GM18909 (cell line): ENCODE data around the gene RBM18.

Experiments
- ATAC-seq: cut with Tn5 transposase; IDR thresholded peaks from one replicate; pipeline ENCODE4 v1.9.1; 2021; ENCODE audit warnings: mild to moderate bottlenecking; ENCODE audit not compliant: unreplicated experiment, poor library complexity

The RBM18 gene

DNA sequence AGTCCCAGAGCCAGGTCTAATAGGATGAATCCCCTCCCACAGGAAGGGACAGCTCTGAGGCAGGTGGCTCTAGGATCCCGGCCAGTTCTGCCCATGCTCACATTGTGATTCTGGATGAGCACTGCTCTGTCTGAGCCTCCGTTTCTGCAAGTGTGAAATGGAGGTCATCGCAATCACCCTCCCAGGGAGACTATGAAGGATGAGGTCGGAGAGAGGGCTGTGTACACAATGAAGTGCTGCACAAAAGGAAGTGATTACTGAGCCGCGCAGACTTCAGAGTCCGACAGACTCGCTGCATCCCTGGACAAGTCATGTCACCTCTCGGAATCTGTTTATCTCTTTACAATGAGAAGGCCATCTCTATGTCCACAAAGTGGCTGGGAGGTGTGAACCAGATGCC is 57.5 kb downstream of the RBM18 start:
- no peak for ATAC-seq

DNA sequence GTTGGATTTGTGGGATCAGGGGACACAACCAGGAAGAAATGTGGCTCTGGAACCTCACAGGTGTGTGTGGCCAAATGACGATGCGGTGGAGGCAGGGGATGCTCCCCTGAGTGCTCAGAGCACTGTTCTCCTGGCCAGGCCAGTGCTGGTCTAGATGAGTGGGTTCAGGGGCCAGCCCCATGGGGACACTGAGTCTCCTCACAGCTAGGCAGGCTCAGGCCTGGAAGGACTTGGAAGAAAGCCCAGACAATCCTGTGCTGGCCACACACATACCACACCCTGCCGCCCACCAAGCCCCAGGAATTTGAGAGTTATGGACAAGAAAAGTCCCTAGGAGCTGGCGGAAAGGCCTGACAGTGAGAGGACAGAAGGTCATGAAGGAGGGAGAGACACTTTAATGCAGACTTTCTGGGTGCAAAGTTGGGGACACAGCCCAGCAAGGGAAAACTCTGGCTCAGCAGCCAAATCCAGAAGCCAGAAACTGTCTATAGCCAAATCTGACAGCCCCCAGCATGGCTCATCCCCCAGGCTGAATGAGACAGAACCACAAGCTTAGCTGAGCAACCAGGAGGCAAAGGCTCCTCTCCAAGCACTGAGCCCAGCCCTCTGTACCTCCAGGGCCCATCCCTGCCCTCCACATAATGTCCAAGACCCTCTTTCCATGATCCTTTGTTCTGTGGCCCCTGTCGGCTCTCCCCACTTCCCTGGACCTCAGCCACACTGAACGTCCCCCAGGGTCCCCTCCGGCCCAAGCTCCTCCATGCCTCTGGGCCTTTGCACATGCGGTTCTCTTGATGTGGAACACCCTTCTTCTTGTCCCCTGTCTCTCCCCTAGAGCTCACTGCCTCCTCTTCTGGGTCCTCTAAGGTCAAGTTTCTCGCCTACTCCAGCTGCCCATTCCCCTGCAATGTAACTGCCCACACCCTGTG is 58.3 kb downstream of the RBM18 start:
- ATAC-seq, result no peak

GRCh38 chr9:122205176-122205575 is 59.5 kb downstream of the RBM18 start:
- ATAC-seq, result no peak

DNA sequence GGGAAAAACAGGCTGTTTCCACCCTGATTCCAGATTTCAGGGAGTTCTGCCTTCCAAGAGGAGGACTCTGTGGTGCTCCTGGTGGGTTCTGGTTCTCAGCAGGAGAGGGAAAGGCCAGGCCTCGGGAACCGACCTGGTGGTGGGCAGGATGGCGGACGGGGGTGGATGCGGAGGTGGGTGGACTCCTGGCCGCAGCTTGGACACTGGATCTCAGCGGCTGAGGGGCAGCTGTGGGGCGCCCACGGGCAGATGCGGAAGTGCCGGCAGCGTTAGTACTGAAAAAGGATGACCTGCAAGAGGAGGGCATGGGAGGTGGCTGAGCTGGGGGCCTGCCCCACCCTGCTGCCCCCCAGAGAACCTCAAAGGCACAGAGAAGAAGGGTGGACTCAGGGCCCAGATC is 60.1 kb downstream of the RBM18 start:
- no peak for ATAC-seq

DNA sequence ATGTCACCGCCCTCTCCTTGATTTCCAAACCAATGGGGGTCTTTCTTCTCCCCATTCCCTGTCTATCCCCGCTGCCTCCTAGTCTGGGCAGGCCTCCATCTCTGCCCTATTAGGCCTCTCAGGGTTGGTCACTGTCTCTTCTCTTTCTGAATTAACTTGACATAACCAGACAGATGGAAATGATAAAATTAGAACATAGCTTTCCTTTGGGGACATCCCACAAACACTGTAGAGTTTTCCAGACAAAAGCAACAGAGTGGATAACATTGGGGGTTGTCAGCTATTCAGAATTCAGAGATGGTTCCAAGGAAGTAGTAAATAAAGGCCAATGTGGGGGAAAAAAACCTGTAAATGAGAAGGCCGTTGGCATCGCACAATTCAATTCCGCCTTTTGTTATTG is 60.6 kb downstream of the RBM18 start:
- no peak for ATAC-seq

DNA sequence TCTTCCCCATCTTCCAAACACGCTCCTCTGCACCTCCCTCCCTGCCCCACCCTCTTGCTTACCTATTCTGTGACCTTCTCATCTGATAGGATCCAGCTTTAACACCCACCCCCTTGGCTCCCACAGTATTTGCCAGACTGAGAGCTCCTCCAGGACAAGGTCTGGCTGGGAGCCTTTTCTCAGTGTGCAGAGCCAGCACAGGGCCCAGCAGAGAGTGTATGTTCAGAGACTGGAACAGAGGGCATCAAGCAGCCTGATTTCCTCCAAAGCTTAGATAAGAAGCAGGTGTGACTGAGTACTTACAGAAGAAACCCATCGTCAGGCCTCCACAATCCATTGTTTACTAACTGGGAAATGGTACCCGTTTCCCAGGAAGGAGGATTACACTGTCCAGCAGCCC is 62.5 kb downstream of the RBM18 start:
- no peak for ATAC-seq

GRCh38 chr9:122201641-122202040 is 63.0 kb downstream of the RBM18 start:
- ATAC-seq, result no peak

DNA sequence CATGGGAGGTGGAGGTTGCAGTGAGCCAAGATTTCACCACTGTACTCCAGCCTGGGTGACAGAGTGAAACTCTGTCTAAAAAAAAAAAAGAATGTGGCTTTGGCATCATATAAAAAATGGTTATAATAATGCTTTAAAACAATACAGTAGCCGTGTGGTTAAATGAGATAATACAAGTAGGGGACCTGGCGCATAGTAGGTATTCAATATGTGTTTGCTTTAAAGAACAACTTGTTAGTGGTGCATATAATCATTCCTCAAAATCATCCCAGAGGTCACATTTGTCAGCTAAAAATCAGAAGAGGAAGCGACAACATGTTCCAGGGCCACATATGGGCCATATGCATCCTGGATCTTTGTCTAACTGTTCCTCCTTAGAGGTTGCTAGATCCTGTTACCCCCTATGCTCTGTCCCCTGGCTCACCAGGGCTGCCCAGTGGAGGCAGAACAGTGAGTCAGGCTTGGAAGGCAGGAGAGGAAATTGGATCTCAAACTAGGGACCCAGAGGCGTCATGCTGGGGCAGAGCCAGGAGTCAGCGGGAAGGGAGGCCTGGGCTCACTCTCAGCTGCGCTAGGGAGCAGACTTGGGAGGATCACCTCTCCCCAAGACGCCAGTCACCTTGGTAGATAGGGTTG is 63.6 kb downstream of the RBM18 start:
- ATAC-seq, result no peak

GRCh38 chr9:122197882-122198281 is 66.8 kb downstream of the RBM18 start:
- no peak for ATAC-seq

- no peak for ATAC-seq
These were observed 67.2 kb downstream of the RBM18 start for GRCh38 chr9:122197426-122197825.

- no peak for ATAC-seq
These were observed 68.8 kb downstream of the RBM18 start for GRCh38 chr9:122195875-122196274.

DNA sequence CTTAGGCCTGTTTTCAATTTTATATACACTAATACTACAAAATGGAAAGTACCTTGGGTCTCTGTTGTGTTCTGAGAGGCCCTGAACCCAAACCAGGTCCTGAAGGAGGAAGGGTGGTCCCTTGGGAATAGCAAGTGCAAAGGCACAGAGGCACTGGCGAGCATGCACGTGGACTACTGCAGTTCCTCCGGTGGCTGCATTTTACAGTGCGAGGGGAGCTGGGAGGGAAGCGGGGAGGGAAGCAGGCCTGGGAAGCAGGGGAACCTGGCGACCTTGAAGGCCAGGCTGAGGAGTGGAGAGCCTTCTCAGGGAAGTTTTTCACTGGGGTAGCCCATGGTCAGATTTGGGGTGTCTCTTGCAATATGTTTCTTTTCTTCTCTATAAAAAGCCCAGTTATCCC is 71.0 kb downstream of the RBM18 start:
- ATAC-seq, result no peak

- no peak for ATAC-seq
These were observed 71.6 kb downstream of the RBM18 start for GRCh38 chr9:122192914-122193525.

DNA sequence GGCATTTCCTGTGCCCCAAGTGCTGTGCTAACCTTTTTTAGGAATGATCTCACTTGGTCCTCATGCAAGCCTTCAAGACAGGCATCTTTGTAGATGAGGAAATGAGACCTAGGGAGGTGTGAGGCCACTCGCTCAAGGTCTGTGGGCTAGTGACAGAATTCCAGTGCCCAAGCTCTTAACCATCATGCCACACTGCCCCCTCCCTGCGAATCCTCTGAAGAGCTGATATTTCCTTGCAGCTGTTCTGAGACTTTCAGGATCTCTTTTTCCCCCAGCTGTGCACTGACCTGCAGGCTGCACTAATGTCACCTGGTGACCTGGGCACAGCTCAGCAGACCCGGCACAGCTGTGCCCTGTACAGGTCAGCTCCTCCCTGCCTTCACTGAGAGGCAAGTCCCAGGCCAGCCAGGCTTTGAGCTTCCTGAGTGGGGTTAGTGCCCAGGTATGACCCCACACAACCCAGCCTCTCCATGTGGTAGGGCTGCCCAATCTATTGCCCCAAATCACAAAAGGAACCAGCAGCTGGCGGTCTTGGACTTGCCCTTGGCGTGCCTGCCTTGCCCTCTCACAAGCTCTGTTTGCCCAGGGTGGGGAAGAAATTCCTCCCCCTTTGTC is 72.3 kb downstream of the RBM18 start:
- no peak for ATAC-seq

GRCh38 chr9:122191584-122191983 is 73.1 kb downstream of the RBM18 start:
- no peak for ATAC-seq

- ATAC-seq, result no peak
These were observed 73.9 kb downstream of the RBM18 start for GRCh38 chr9:122190597-122191381.

GRCh38 chr9:122188369-122188768 is 76.3 kb downstream of the RBM18 start:
- no peak for ATAC-seq
